NOMO-1 treated with DMSO at 0.1 percent for 48 hours (cell line): ENCODE results near the gene PCGF2.
"Not testable (repeated sequence)": the region's sequence is repeated elsewhere in the genome, so short reads cannot be mapped to it uniquely, and the experiment has no call there.

ENCODE experiments used
- DNase-seq: peaks from one replicate; lab custom pipeline; 2025; ENCODE audit not compliant: unreplicated experiment; lab: John Stamatoyannopoulos, UW

PCGF2 gene

GRCh38 chr17:38748149-38748891 lies at the start of gene PCGF2:
TSS of gene PCGF2 (minus strand) at chr17:38748336. CDS start at chr17:38740402, 7,934 bp downstream.
- DNase-seq, result no peak

- DNase-seq, result no peak
These were observed 49.7 kb upstream of the PCGF2 start for GRCh38 chr17:38797828-38798227.

DNA sequence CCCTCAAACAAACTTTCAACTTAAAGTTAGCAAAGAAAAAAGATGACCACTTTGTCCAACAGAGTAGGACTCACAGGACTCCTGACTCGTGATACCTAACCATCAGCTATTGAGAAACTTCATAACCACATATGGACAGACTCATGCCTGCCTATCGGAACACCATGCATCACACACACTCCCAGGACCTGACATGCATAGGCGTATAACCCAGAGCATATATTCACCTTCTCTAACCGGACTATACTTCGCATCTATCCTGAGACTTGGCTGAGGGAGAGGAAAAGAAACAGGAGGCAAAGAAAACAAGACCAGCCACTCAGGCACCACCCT lies 49.0 kb upstream of the PCGF2 start:
- no peak for DNase-seq

- DNase-seq, result no peak
These were observed 48.5 kb upstream of the PCGF2 start for GRCh38 chr17:38796451-38797157.

DNA sequence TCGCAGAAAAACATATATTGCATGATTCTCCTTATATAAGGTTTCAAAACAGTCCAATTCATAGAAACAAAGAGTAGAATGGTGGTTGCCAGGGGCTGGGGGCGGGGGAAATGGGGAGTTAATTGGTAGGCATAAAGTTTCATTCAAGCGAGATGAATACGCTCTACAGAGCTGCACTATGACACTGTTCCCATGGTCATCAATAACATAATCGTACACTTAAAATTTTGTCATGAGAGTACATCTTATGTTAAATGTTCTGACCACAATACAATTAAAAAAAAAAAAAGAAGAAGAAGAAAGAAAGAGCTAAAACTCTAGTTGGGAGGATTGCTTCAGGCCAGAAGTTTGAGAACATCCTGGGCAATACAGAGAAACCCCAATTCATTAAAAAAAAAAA lies 46.1 kb upstream of the PCGF2 start:
- no peak for DNase-seq

DNA sequence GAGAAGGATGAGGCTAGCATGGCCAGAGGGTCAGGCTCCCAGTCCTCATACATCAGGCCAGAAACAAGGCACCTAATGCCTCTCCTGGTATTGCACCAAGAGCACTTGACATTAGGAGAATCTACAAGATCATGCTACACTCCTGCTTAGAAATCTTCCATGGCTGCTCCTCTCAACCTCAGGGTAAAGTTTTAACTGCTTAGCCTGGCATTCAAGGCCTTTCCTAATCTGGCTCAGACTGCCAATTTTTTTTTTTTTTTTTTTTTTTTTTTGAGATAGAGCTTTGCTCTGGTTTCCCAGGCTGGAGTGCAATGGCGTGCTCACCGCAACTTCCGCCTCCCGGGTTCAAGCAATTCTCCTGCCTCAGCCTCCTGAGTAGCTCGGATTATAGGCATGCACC lies 43.0 kb upstream of the PCGF2 start:
- DNase-seq, result no peak

- DNase-seq, result not testable (repeated sequence)
These were observed 42.1 kb upstream of the PCGF2 start for GRCh38 chr17:38790148-38790707.

- DNase-seq, result no peak
These were observed 41.0 kb upstream of the PCGF2 start for GRCh38 chr17:38789185-38789584.

DNA sequence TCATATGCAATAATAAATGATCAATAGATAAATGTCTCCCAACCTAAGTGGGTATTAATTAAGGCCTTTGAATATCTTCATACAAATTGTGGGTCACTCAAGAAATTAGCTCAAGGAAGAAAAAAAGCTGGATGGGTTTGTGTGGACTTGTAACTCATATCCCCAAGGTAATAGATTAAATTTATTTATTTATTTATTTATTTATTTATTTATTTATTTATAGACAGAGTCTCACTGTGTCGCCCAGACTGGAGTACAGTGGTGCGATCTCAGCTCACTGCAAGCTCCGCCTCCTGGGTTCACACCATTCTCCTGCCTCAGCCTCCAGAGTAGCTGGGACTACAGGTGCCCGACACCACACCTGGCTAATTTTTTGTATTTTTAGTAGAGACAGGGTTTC lies 39.9 kb upstream of the PCGF2 start:
- not testable (repeated sequence) for DNase-seq

- no peak for DNase-seq
These were observed 38.2 kb upstream of the PCGF2 start for GRCh38 chr17:38786372-38786771.

- no peak for DNase-seq
These were observed 35.1 kb upstream of the PCGF2 start for GRCh38 chr17:38783227-38783626.

DNA sequence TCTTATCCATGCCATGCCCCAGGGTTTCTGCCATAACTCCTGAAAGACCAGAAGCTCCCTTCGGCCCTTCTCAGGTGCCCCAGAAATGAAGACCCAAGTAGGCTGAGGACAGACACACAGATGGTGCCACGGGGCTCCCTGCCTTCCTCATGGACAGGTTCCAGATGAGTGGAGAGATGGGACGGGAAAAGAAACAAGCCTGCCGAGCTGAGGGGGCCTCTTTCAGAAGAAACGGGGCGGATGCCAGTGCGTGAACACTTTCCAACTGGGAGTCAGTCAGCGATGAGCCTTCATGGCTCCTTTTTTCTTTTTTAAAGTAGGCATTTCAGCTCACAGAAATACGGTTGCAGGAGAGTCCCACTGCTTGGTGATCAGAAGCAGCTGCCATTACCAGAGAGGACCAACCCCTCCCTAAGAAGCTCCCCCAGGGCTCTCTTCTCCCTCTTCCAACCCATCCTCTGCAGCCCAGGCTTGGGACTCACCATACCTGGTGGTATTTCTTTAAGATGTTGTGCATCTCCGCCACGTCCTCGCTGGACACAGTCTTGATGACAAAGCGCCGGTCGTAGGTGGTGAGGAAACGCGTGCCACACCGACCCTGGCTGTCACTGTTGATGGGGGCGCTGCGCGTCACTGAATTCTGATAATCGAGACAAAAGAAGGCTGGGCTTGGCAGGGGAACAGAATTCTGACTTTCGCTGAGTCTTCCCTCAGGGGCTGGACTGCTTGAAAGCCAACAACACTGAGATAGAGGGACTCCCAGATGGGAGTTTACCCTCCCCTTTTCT lies 32.0 kb upstream of the PCGF2 start:
- no peak for DNase-seq

- DNase-seq, result no peak
These were observed 29.6 kb upstream of the PCGF2 start for GRCh38 chr17:38777641-38778250.

GRCh38 chr17:38773258-38773657 lies 25.1 kb upstream of the PCGF2 start:
- DNase-seq, result no peak

GRCh38 chr17:38768417-38768816 lies 20.3 kb upstream of the PCGF2 start:
- no peak for DNase-seq

DNA sequence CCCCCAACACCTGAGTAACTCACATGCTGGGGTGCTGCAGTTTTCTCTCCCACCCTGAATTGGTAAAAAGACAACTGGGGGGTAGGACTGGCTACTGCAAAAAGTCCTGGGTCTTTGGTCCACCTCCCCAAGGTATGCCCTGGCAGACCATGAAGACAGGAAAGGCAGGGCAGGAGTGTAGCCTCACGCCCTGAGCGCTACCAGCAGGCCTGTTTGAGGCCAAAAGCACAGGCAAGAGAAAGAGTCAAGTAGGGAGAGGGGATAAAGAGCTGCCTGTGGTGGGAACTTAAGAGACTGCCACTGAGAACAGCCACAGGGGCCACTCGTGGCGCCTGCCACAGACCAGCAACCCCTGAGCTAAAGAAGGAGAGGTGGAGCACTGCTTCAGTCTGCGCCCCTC lies 18.2 kb upstream of the PCGF2 start:
- no peak for DNase-seq

DNA sequence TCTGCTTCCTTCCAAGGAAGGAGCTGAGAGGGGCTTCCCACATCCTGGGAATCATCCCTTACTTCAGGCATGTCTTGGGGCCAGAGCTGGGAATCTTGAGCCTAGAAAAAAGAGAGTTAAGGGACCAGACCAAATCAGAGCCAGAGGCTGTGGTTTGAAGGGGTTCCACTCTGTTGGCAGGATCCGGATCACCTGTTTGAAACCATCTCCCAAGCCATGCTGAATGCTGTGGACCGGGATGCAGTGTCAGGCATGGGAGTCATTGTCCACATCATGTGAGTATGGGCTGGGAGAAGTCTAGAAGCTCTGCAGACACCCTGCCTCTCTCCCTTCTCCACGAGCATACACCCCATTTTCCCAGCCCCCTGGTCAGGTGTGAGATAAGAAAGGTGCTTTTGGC lies 14.1 kb upstream of the PCGF2 start:
- DNase-seq, result no peak

- DNase-seq, result peak; percentile 9
These were observed 13.5 kb upstream of the PCGF2 start for GRCh38 chr17:38761612-38762011.

- no peak for DNase-seq
These were observed 5.0 kb upstream of the PCGF2 start for GRCh38 chr17:38753071-38753506.

DNA sequence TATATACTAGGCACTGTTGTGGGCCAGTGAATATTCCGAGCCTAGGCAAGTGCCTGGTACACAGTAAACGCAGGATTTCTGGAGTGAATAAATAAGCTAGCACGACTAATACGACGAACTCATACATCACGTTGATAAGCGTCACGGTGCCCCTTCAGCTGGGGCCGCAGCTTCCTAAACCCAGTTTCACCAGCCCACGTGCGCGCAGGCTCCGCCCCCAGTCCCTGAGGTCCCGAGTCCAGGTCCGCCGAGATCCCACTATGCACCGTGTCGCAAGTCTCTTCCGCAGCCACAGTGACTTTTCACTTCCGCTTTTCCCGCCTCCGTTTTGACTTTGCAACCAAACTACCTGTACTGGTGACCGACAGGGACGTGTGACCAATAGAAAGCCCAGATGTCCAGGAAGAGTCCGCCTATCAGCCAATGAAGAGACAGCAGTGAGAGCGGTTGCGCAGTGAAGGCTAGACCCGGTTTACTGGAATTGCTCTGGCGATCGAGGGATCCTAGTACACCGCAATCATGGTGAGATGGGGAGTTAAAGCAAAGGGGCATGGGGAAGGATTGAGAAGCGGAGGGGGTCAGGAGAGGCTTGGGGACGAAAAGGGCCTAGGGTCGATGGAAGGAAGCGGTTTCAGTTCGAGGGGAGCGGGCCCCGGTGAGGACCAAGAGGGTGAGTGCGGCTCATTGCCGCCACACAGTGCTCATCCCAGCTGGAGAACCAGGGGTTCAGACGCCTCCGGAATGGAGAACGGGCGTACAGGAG lies 4.4 kb upstream of the PCGF2 start, which contains the start of gene PSMB3:
TSS of gene PSMB3 (plus strand) at position 434 of the 763 bp plus-strand sequence. CDS start at position 520, 86 bp downstream.
- peak; percentile 100 for DNase-seq
